HEK293 (cell line): Measurements from ENCODE around the gene LHFPL5.

Experiments used
- CTCF ChIA-PET: fragments of 350-600 bp; formaldehyde crosslinking; extraction: SDS; loops from one replicate; lab custom pipeline; 2021; ENCODE audit warnings: antibody characterized with exemption; lab: Yijun Ruan, JAX
- POLR2A ChIA-PET: fragments of 300-600 bp; formaldehyde crosslinking; extraction: SDS; loops from one replicate; lab custom pipeline; 2020; ENCODE audit warnings: antibody characterized with exemption, inconsistent platforms; lab: Yijun Ruan, JAX
- H3K27ac ChIP-seq: fragments of 200-500 bp; sonication (Bioruptor generic); 2 replicates; pipeline ENCODE4 v1.5.1; 2014; ENCODE audit warnings: low read depth, low read length, control low read depth, inconsistent platforms; ENCODE audit errors: extremely low read depth
- H3K36me3 ChIP-seq, 2 experiments: fragments of 200-500 bp in 1 of 2; sonication (Bioruptor generic) in 1 of 2; 1 replicate in 1 of 2; 2 replicates in 1 of 2; pipeline ENCODE4 v1.5.1; 2014 to 2017; ENCODE audit warnings: inconsistent platforms in 2 of 2, low read length in 2 of 2; ENCODE audit not compliant: control insufficient read depth in 2 of 2, insufficient read depth in 1 of 2
- H3K4me1 ChIP-seq: fragments of 200-500 bp; sonication (Bioruptor generic); 2 replicates; pipeline ENCODE4 v1.5.1; 2014; ENCODE audit warnings: mild to moderate bottlenecking, low read length, inconsistent platforms; ENCODE audit not compliant: control insufficient read depth, insufficient read depth
- H3K4me3 ChIP-seq: 2 replicates; pipeline ENCODE4 v1.5.1; 2011; ENCODE audit warnings: low read depth, mild to moderate bottlenecking, control low read depth, low read length, moderate library complexity
- H3K9me3 ChIP-seq: fragments of 200-500 bp; sonication (Bioruptor generic); 2 replicates; pipeline ENCODE4 v1.5.1; 2014; ENCODE audit warnings: low read depth, low read length, inconsistent platforms; ENCODE audit not compliant: control insufficient read depth, insufficient read depth
- OSR2 ChIP-seq: fragments of 450-650 bp; formaldehyde crosslinking; IDR thresholded peaks from 2 replicates; pipeline ENCODE4 v1.5.1; 2016; ENCODE audit warnings: missing biosample characterization, missing genetic modification characterization
- PATZ1 ChIP-seq: fragments of 450-650 bp; formaldehyde crosslinking; IDR thresholded peaks from 2 replicates; pipeline ENCODE4 v1.5.1; 2016; ENCODE audit warnings: missing biosample characterization, missing genetic modification characterization
- PRDM10 ChIP-seq: fragments of 450-650 bp; formaldehyde crosslinking; IDR thresholded peaks from 2 replicates; pipeline ENCODE4 v1.5.1; 2016; ENCODE audit warnings: missing biosample characterization, missing genetic modification characterization
- PRDM2 ChIP-seq: fragments of 450-650 bp; formaldehyde crosslinking; IDR thresholded peaks from 2 replicates; pipeline ENCODE4 v1.5.1; 2016; ENCODE audit warnings: missing biosample characterization, missing genetic modification characterization, borderline replicate concordance
- ZBTB6 ChIP-seq: fragments of 450-650 bp; formaldehyde crosslinking; IDR thresholded peaks from 2 replicates; pipeline ENCODE4 v1.5.1; 2017; ENCODE audit warnings: missing biosample characterization, missing genetic modification characterization
- ZBTB7A ChIP-seq: fragments of 450-650 bp; formaldehyde crosslinking; IDR thresholded peaks from 2 replicates; pipeline ENCODE4 v1.5.1; 2016; ENCODE audit warnings: low read depth, missing biosample characterization, missing genetic modification characterization
- ZNF114 ChIP-seq: fragments of 450-650 bp; formaldehyde crosslinking; IDR thresholded peaks from 2 replicates; pipeline ENCODE4 v1.5.0; 2017; ENCODE audit warnings: missing biosample characterization, missing genetic modification characterization
- ZNF292 ChIP-seq: fragments of 450-650 bp; formaldehyde crosslinking; IDR thresholded peaks from 2 replicates; pipeline ENCODE4 v1.5.1; 2016; ENCODE audit warnings: low read depth, missing biosample characterization, missing genetic modification characterization, borderline replicate concordance
- ZNF518A ChIP-seq: fragments of 450-650 bp; formaldehyde crosslinking; conservative IDR thresholded peaks from 2 replicates; pipeline ENCODE4 v1.5.1; 2016; ENCODE audit warnings: low read depth, missing biosample characterization, missing genetic modification characterization
- ZNF561 ChIP-seq: fragments of 450-650 bp; IDR thresholded peaks from 2 replicates; pipeline ENCODE4 v1.5.1; 2018; ENCODE audit warnings: missing biosample characterization, missing genetic modification characterization, borderline replicate concordance
- ZNF623 ChIP-seq: fragments of 450-650 bp; formaldehyde crosslinking; IDR thresholded peaks from 2 replicates; pipeline ENCODE4 v1.5.1; 2016; ENCODE audit warnings: missing biosample characterization, missing genetic modification characterization
- ZNF624 ChIP-seq: fragments of 450-650 bp; formaldehyde crosslinking; IDR thresholded peaks from 2 replicates; pipeline ENCODE4 v1.5.1; 2017; ENCODE audit warnings: missing biosample characterization, missing genetic modification characterization
- ZNF626 ChIP-seq: fragments of 450-650 bp; sonication (Bioruptor Pico); formaldehyde crosslinking; IDR thresholded peaks from 2 replicates; pipeline ENCODE4 v1.5.1; 2018; ENCODE audit warnings: missing biosample characterization, missing genetic modification characterization, inconsistent platforms
- ZNF639 ChIP-seq: fragments of 450-650 bp; formaldehyde crosslinking; IDR thresholded peaks from 2 replicates; pipeline ENCODE4 v1.5.1; 2016; ENCODE audit warnings: missing biosample characterization, missing genetic modification characterization
- ZNF843 ChIP-seq: fragments of 450-650 bp; formaldehyde crosslinking; IDR thresholded peaks from 2 replicates; pipeline ENCODE4 v1.5.1; 2016; ENCODE audit warnings: missing biosample characterization, missing genetic modification characterization

LHFPL5 gene

GRCh38 chr6:35782424-35782823 lies 22.7 kb upstream of the LHFPL5 start:
- Histone ChIP-seq H3K9me3 (no peaks in the 10 kb centered on the region), H3K4me3 (no peak overlapping the region), H3K36me3 (no peaks in the 10 kb centered on the region), H3K27ac (no peak overlapping the region), H3K4me1 (no peaks in the 10 kb centered on the region)
- TF ChIP-seq PATZ1 (tag by site-specific recombination) (0 out of 2 replicates have a peak, but pooled peaks have one; percentile 12), ZBTB6 (no peak), ZNF843 (tag by site-specific recombination) (no peak), ZBTB7A (tag by site-specific recombination) (no peak), ZNF623 (tag by site-specific recombination) (peak; percentile 88), ZNF292 (tag by site-specific recombination) (no peak), ZNF561 (no peak), PRDM2 (no peak), ZNF624 (tag by site-specific recombination) (no peak), OSR2 (tag by site-specific recombination) (no peak), PRDM10 (tag by site-specific recombination) (no peak), ZNF518A (tag by site-specific recombination) (no peak), ZNF639 (no peak), ZNF114 (tag by site-specific recombination) (no peak), ZNF626 (no peak)
- ChIA-PET POLR2A (no interaction called here), CTCF (interaction anchor here (0.7 kb wide), 1 partner anchor 132 kb away, joined by 7 read pairs; no protein-coding TSS in a partner anchor)
